GM06990 (cell line): ENCODE data around the gene CNTN2.

Experiments used
- DNase-seq: peaks from one replicate; pipeline ENCODE4 v3.0.0-alpha.2; 2011; ENCODE audit not compliant: insufficient read length; ENCODE audit errors: extremely low read depth
- H3K27me3 ChIP-seq: replicated peaks from 2 replicates; pipeline ENCODE4 v1.6.0; 2011; ENCODE audit warnings: low read length; ENCODE audit not compliant: control insufficient read depth, insufficient read depth
- H3K36me3 ChIP-seq: 2 replicates; pipeline ENCODE4 v1.5.1; 2011; ENCODE audit warnings: low read length; ENCODE audit not compliant: control insufficient read depth, insufficient read depth
- H3K4me3 ChIP-seq: replicated peaks from 2 replicates; pipeline ENCODE4 v1.5.1; 2011; ENCODE audit warnings: low read depth, mild to moderate bottlenecking, control low read depth, low read length
- CTCF ChIP-seq: IDR thresholded peaks from 2 replicates; pipeline ENCODE4 v1.5.1; 2011; ENCODE audit warnings: low read length, control low read depth, mild to moderate bottlenecking, inconsistent platforms; ENCODE audit not compliant: insufficient read depth, poor library complexity, severe bottlenecking

The CNTN2 gene

GRCh38 chr1:205042911-205043806 lies at the start of gene CNTN2:
Gene CNTN2, plus strand, starts transcription at chr1:205043212. Its CDS starts 9,974 bp downstream, at chr1:205053186.
- H3K4me3 ChIP-seq, result no peak within 1 kb of the TSS
- no peak for TF ChIP-seq CTCF

GRCh38 chr1:204994086-204994862 lies 48.7 kb upstream of the CNTN2 start:
- Histone ChIP-seq H3K4me3 (no peak overlapping the region), H3K36me3 (no peaks in the 10 kb centered on the region), H3K27me3 (no peaks in the 10 kb centered on the region; the same call in 1 of the 2 replicates)
- no peak for DNase-seq
- TF ChIP-seq CTCF, result no peak

More at GRCh38 chr1:205042911-205043806, at the start of gene CNTN2:
- Histone ChIP-seq H3K27me3 (peaks cover 4% of the 10 kb centered on the region), H3K36me3 (no peaks in the 10 kb centered on the region)
- no peak for DNase-seq

- DNase-seq, result no peak
- Histone ChIP-seq H3K4me3 (no peak overlapping the region), H3K36me3 (no peaks in the 10 kb centered on the region), H3K27me3 (no peaks in the 10 kb centered on the region)
- no peak for TF ChIP-seq CTCF
Observed at GRCh38 chr1:204996981-204997380, 46.0 kb upstream of the CNTN2 start.

GRCh38 chr1:204997591-204998355 lies 45.2 kb upstream of the CNTN2 start:
- no peak for TF ChIP-seq CTCF
- Histone ChIP-seq H3K36me3 (no peaks in the 10 kb centered on the region), H3K27me3 (no peaks in the 10 kb centered on the region; the same call in 1 of the 2 replicates), H3K4me3 (no peak overlapping the region)
- DNase-seq, result no peak

GRCh38 chr1:205001162-205001561 lies 41.9 kb upstream of the CNTN2 start:
- Histone ChIP-seq H3K27me3 (no peaks in the 10 kb centered on the region; the same call in 1 of the 2 replicates), H3K4me3 (no peak overlapping the region), H3K36me3 (no peaks in the 10 kb centered on the region)
- no peak for DNase-seq
- TF ChIP-seq CTCF, result no peak
